ENCODE measurements around the gene FGF1.

FGF1 gene

GRCh38 chr5:142685418-142686209 is at the start of gene FGF1:
FGF1 (minus strand) TSS chr5:142686090; CDS start chr5:142614127, 71,963 bp downstream.
- DNase-seq (ENCODE audit: low spot score): peak; percentile 86

- DNase-seq (ENCODE audit: low spot score): no peak
Measured at GRCh38 chr5:142727735-142728047, 41.8 kb upstream of the FGF1 start.

GRCh38 chr5:142726188-142726731 is 40.4 kb upstream of the FGF1 start:
- DNase-seq (ENCODE audit: low spot score): no peak

GRCh38 chr5:142725231-142726187 is 39.6 kb upstream of the FGF1 start:
- DNase-seq (ENCODE audit: low spot score): no peak

GRCh38 chr5:142724821-142725220 is 38.9 kb upstream of the FGF1 start:
- no peak for DNase-seq (ENCODE audit: low spot score)

GRCh38 chr5:142722896-142723295 is 37.0 kb upstream of the FGF1 start:
- DNase-seq (ENCODE audit: low spot score): peak; percentile 41

GRCh38 chr5:142722146-142722545 is 36.3 kb upstream of the FGF1 start:
- DNase-seq (ENCODE audit: low spot score): no peak

GRCh38 chr5:142720641-142721271 is 34.9 kb upstream of the FGF1 start:
- no peak for DNase-seq (ENCODE audit: low spot score)

GRCh38 chr5:142719836-142720370 is 34.0 kb upstream of the FGF1 start:
- DNase-seq (ENCODE audit: low spot score): no peak

- DNase-seq (ENCODE audit: low spot score): peak; percentile 58
Measured at GRCh38 chr5:142717582-142718215, 31.8 kb upstream of the FGF1 start.

- DNase-seq (ENCODE audit: low spot score): peak; percentile 81
Measured at GRCh38 chr5:142716963-142717362, 31.1 kb upstream of the FGF1 start.

GRCh38 chr5:142715291-142715690 is 29.4 kb upstream of the FGF1 start:
- DNase-seq (ENCODE audit: low spot score): no peak

- peak; percentile 84 for DNase-seq (ENCODE audit: low spot score)
Measured at GRCh38 chr5:142713121-142713706, 27.3 kb upstream of the FGF1 start.

GRCh38 chr5:142703153-142703552 is 17.3 kb upstream of the FGF1 start:
- DNase-seq (ENCODE audit: low spot score): no peak

GRCh38 chr5:142701673-142702311 is 15.9 kb upstream of the FGF1 start:
- no peak for DNase-seq (ENCODE audit: low spot score)

GRCh38 chr5:142700566-142700965 is 14.7 kb upstream of the FGF1 start:
- DNase-seq (ENCODE audit: low spot score): no peak

- peak; percentile 91 for DNase-seq (ENCODE audit: low spot score)
Measured at GRCh38 chr5:142699184-142699720, 13.4 kb upstream of the FGF1 start.

GRCh38 chr5:142698447-142699183 is 12.7 kb upstream of the FGF1 start:
- DNase-seq (ENCODE audit: low spot score): no peak

Measured in globus pallidus (tissue), 1 donor.